Endothelial cell (in vitro differentiated cells): ENCODE results near the gene KYNU. TPM values are rescaled to one million over a fixed set of nuclear protein-coding genes. Genes with fewer than 3 reads are reported as not detected.
"Not testable (repeated sequence)": the region's sequence is repeated elsewhere in the genome, so short reads cannot be mapped to it uniquely, and the experiment has no call there.

Source experiments
- DNase-seq: peaks from one replicate; pipeline ENCODE4 v3.0.0; 2021; ENCODE audit warnings: low spot score
- H3K27ac Mint-ChIP-seq: one replicate; pipeline ENCODE4 v1.8.0; 2021; ENCODE audit warnings: mixed read lengths, inconsistent platforms; ENCODE audit not compliant: unreplicated experiment
- H3K27me3 Mint-ChIP-seq: one replicate; pipeline ENCODE4 v1.8.0; 2021; ENCODE audit warnings: mild to moderate bottlenecking, moderate library complexity, mixed read lengths, inconsistent platforms; ENCODE audit not compliant: unreplicated experiment
- H3K36me3 Mint-ChIP-seq: one replicate; pipeline ENCODE4 v1.8.0; 2021; ENCODE audit warnings: mild to moderate bottlenecking, low read depth, mixed read lengths, inconsistent platforms; ENCODE audit not compliant: unreplicated experiment
- H3K4me1 Mint-ChIP-seq: one replicate; pipeline ENCODE4 v1.8.0; 2021; ENCODE audit warnings: mild to moderate bottlenecking, mixed read lengths, inconsistent platforms; ENCODE audit not compliant: unreplicated experiment
- H3K4me3 Mint-ChIP-seq: one replicate; pipeline ENCODE4 v1.8.0; 2021; ENCODE audit warnings: mild to moderate bottlenecking, mixed read lengths, inconsistent platforms; ENCODE audit not compliant: unreplicated experiment
- H3K9me3 Mint-ChIP-seq: one replicate; pipeline ENCODE4 v1.8.0; 2021; ENCODE audit warnings: mixed read lengths, inconsistent platforms; ENCODE audit not compliant: unreplicated experiment
- CTCF ChIP-seq: fragments of 200-600 bp; sonication (generic); IDR thresholded peaks from one replicate; pipeline ENCODE4 v1.5.0; 2021; ENCODE audit warnings: antibody characterized with exemption; ENCODE audit not compliant: unreplicated experiment
- total RNA-seq: library from RNA; stranded (reverse); fragmentation: NEBNext Ultra II Directional; extraction: Animal tissue kit (Norgen Biotek cat#: 25700); gene quantifications from one replicate; pipeline ENCODE4 v1.2.1, GENCODE V29; 2021; ENCODE audit not compliant: unreplicated experiment

Gene KYNU
- total RNA-seq, 1 donor from 2014 or later = not detected

DNA sequence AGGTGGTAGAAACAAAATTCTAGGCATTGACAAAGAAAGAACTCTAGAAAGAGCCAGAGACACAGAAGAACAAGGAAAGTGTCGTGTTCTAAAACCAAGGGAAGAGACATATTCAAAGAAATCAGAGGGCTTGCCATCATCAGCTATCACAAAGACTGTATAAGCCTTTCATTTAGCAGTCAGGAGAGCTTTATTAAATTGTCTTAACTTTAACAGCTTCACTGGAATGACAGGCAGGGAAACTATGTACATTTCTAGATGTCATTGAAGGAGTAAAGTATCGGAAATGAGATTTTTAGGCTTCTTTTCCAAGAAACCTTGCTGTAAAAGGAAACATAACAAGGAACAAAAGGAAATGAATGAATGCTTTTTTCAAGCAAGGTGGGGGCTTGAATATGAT is 15.8 kb downstream of the KYNU start:
- TF ChIP-seq CTCF = no peak
- Mint-ChIP-seq H3K9me3 (no peaks in the 10 kb centered on the region), H3K27me3 (no peaks in the 10 kb centered on the region), H3K36me3 (no peaks in the 10 kb centered on the region), H3K4me3 (no peak overlapping the region), H3K27ac (no peak overlapping the region), H3K4me1 (peaks cover 4% of the 10 kb centered on the region)
- no peak for DNase-seq

DNA sequence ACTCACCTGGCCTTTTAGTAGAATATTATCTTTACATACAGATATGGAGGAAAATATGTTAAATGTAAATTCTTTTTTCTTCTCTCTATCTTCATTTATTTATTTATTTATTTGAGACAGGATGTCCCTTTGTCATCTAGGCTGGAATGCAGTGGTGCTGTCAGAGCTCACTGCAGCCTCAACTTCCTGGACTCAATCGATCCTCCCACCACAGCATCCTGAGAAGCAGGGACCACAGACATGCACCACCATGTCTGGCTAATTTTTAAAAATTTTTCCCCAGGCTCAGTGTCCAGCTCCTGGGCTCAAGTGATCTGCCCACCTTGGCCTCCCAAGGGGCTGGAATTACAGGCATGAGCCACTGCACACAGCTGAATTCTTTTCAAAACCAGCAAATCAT is 20.3 kb downstream of the KYNU start:
- H3K27me3 Mint-ChIP-seq = no peaks in the 10 kb centered on the region
- H3K27ac Mint-ChIP-seq = no peak overlapping the region
- H3K4me1 Mint-ChIP-seq = peaks cover 4% of the 10 kb centered on the region
- no peak for TF ChIP-seq CTCF
- DNase-seq = no peak
- no peak overlapping the region for H3K4me3 Mint-ChIP-seq
- no peaks in the 10 kb centered on the region for H3K9me3 Mint-ChIP-seq
- no peaks in the 10 kb centered on the region for H3K36me3 Mint-ChIP-seq

DNA sequence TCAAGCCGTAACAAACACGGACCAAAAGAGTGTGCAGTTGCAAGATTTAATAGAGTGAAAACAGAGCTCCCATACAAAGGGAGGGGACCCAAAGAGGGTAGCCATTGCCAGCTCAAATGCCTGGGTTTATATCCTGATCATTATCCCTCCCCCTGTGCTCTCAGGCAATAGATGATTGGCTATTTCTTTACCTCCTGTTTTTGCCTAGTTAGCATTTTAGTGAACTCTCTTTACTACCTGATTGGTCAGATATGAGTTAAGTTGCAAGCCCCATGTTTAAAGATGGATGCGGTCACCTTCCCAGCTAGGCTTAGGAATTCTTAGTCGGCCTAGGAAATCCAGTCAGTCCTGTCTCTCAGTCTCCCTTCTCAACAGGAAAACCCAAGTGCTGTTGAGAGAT is 22.9 kb downstream of the KYNU start:
- not testable (repeated sequence) for H3K27me3 Mint-ChIP-seq, H3K27ac Mint-ChIP-seq, H3K36me3 Mint-ChIP-seq, DNase-seq, H3K4me1 Mint-ChIP-seq, H3K4me3 Mint-ChIP-seq, H3K9me3 Mint-ChIP-seq

GRCh38 chr2:142901780-142902179 is 24.3 kb downstream of the KYNU start:
- no peak for DNase-seq
- Mint-ChIP-seq H3K36me3 (no peaks in the 10 kb centered on the region), H3K4me1 (peaks cover 15% of the 10 kb centered on the region), H3K27ac (no peak overlapping the region), H3K4me3 (no peak overlapping the region), H3K27me3 (no peaks in the 10 kb centered on the region), H3K9me3 (no peaks in the 10 kb centered on the region)
- TF ChIP-seq CTCF = no peak

- peaks cover 11% of the 10 kb centered on the region for H3K4me1 Mint-ChIP-seq
These were observed 26.3 kb downstream of the KYNU start for GRCh38 chr2:142903726-142904125.

DNA sequence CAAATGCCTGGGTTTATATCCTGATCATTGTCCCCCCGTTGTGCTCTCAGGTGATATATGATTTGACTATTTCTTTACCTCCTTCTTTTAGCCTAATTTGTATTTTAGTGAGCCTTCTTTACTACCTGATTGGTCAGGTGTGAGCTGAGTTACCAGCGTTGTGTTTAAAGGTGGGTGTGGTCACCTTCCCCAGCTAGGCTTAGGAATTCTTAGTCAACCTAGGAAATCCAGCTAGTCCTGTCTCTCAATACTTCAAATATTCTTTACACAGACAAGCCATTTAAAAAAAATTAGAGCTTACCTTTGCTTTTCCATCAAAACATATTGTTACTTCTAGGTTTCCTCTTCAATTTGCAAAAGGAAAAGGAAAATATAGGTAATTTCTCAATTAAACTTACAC is 30.2 kb downstream of the KYNU start:
- H3K4me3 Mint-ChIP-seq = no peak overlapping the region
- DNase-seq = no peak
- no peak for TF ChIP-seq CTCF
- no peaks in the 10 kb centered on the region for H3K27me3 Mint-ChIP-seq
- no peaks in the 10 kb centered on the region for H3K36me3 Mint-ChIP-seq
- no peak overlapping the region for H3K27ac Mint-ChIP-seq
- H3K9me3 Mint-ChIP-seq = no peaks in the 10 kb centered on the region
- peaks cover 11% of the 10 kb centered on the region for H3K4me1 Mint-ChIP-seq

More at GRCh38 chr2:142903726-142904125, 26.3 kb downstream of the KYNU start:
- not testable (repeated sequence) for DNase-seq, H3K27ac Mint-ChIP-seq, H3K36me3 Mint-ChIP-seq, H3K27me3 Mint-ChIP-seq, H3K9me3 Mint-ChIP-seq, H3K4me3 Mint-ChIP-seq
